GM19193 (cell line): Measurements from ENCODE around the gene SLC13A4.

ENCODE experiments used
- POLR2A ChIP-seq: IDR thresholded peaks from 4 replicates; pipeline ENCODE4 v1.6.1; 2011; ENCODE audit not compliant: insufficient read depth, insufficient read length; ENCODE audit errors: extremely low read depth

Gene SLC13A4

DNA sequence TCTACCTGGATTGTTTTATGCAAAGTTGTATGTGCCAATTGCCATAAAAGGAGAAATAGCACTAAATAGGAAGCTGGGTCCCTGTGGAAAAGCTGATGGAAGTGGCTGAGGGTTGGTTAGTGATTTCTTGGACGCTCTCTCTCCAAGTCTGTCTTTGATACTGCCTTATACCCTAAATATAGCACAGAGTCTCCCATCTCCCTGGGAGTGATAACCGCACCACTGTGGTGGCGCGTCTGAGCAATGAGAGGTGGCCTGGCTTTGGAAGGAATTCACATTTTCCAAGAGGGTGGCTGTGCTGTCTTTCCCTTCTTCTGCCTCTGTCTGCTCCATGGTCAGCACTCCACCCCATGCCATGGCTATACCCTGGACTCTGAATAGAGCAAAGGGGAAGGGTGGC is 34.4 kb downstream of the SLC13A4 start:
- TF ChIP-seq POLR2A = no peak

DNA sequence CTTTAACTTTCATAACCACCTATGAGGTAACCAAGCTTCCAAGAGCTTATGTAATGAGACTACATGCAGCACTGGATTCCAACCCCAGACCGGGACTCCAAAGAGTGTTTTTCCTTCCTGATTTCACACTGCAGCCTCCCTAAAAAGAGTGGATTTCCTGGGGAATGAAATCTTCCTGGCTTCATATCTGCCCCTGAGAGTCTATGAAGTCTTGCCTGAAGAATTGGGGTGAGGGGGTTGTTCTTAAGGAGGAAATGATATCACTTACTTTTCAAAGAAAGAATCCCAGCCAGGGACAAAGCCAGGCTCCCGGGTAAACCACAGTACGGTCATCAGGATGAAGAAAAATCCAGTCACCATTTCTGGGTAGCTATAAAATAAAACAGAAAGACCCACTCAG is 35.9 kb downstream of the SLC13A4 start:
- TF ChIP-seq POLR2A = no peak

DNA sequence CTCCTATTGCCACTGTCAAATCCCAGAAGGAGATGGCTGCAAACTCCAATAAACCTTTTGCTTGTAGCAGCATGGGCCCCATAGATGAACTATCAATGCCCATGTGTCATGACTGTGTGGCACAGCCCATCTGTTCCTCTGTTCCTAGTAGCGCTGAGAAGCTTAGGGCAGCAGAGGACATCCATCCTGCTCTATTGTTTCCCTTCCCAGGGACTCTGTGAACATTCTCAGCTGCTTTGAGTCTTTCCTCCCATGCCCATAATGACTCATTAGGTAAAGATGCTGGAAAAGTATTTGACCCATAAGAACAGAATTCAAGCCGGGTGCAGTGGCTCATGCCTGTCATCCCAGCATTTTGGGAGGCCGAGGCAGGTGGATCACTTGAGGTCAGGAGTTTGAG is 37.4 kb downstream of the SLC13A4 start:
- TF ChIP-seq POLR2A = no peak

DNA sequence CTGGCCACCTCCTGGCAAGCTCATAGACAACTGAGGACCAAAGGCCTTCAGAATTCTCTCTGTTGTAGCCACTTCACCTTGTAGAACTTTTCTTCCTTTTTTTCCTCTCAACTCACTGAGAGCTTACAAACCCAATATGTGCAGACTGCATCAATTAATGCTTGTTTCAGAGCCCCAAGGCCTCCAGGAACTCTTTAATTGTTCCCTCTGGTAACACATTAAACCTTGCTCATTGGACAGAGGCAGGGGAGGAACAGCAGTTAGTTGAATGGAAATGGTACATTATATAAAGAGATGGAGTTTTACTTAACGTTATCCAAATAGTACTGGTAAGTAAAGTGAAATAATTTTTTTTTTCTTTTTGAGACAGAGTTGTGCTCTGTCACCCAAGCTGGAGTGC is 40.5 kb downstream of the SLC13A4 start:
- no peak for TF ChIP-seq POLR2A

DNA sequence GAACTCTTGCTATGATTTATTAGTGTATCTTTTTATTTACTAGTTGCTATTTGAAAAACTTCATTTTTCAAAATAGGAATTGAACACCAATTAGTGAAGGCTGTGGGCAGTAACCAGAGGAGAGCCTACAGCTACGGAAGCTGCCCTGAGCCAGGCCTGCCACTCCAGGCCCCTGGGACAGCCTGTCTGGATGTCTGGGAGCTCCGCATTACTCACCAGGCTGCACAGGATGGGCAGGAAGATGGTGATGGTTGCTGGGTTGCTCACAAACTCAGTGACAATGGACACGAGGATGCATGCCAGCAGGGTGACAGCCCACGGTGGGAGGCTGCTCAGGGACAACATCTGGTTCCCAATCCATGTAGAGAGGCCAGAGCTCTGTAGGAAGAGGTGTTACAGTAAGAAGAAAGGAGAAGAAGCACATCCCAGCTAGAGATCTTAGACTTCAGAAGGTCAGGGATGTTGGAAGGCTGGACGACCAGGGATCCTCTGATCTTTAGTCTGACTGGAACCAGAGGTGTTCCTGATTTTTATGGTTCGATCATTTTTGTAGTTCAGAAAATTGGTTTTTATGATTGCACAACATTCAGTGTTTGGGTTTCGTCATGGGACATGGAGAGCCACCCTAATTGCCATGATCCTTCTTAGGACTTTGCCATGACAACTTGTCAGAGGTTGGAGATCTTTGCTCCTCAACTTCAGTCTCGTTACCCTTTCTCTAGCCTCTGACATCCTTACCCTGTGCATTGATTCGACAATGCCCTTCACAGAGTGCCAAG is 42.5 kb downstream of the SLC13A4 start:
- TF ChIP-seq POLR2A = no peak

- no peak for TF ChIP-seq POLR2A
Observed at GRCh38 chr7:135684699-135685098, 43.3 kb downstream of the SLC13A4 start.

DNA sequence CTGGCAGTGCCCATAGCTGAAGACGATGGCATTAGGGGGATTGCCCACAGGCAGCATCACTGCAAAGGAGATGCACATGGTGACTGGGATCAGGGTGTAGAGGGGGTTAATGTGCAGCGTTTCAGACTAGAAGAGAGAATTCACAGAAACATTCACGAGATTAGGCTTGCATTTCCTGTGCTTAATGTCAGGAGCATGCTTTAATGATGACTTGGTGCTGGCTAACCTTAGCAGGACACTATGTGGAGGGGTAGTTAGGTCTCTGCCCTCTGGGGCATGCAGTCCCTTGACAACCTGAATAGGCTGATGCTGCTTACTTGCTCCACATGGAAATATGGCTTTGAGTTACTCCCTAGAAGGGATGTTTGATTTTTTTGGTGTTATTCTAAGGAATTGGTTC is 43.9 kb downstream of the SLC13A4 start:
- no peak for TF ChIP-seq POLR2A

DNA sequence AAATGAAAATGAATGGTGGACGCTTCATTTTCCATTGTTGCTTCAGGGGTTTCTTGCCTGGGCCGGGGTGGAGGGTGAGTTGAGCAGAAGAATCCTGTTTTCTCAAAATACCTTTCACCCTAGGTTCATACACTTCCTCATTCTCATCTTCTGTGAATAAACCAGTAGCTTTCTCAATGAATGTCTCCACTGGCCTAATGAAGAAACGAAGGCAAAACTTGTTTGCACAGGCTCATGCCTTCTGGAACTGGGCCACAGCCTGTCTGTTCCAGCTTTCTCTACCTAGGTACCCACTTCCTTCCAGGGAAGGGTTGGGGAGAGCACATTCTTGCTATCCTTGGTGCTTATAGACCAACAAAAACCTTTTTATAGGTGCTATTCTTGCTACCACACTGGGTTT is 44.4 kb downstream of the SLC13A4 start:
- no peak for TF ChIP-seq POLR2A

DNA sequence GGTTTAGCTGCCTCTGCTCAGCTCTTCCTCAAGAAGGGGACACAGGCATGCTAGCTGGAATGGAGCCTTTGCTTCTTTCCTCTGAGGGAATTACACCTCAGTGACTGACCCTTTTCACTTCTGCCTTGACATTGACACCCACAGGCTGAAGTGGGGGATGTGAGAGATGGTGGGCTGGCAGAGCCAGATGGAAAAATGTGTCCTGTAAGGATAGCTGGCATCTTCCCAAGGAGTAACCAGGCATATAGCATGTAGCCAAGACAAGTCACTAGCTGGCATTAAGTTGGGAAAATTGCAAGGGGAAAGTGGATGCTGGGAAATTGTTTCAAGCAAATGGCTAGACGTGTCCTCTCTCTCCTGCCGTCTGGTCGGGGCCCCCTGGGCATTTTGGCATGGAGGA is 45.8 kb downstream of the SLC13A4 start:
- no peak for TF ChIP-seq POLR2A

DNA sequence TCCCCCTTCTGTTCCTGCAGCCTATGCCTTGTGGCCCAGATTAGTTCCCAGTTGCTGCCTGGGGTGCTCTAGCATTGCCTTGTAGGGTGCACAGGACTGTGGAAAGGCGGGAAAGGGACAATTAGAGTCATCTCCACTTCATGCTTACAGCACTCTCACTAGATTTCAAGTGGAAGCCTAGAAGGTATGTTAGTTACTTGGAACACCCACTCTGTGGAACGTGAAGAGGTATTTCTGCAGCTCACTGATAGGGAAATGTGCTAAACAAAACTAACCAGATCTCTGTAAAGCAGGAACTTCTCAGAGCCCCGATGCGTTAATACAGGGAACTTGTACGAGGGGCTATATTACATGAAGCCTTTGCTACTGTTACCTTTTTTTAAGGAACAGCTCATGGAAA is 46.2 kb downstream of the SLC13A4 start:
- no peak for TF ChIP-seq POLR2A

GRCh38 chr7:135678612-135679575 is 49.1 kb downstream of the SLC13A4 start:
- TF ChIP-seq POLR2A = no peak

DNA sequence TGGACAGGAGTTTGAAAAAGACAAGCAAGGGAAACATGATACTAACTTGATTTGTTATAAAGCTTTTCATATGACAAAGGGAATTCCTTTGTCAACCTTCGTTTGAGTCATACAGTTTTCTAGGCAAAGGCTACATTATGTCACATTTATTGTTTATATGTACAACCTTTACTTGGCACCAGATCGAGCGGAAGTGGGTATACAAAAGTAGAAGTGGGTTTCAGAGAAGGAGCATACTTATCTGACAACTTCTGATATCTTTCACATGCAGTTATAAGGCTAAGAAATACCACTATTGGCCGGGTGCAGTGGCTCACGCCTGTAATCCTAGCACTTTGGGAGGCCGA is 54.7 kb downstream of the SLC13A4 start:
- TF ChIP-seq POLR2A = no peak

DNA sequence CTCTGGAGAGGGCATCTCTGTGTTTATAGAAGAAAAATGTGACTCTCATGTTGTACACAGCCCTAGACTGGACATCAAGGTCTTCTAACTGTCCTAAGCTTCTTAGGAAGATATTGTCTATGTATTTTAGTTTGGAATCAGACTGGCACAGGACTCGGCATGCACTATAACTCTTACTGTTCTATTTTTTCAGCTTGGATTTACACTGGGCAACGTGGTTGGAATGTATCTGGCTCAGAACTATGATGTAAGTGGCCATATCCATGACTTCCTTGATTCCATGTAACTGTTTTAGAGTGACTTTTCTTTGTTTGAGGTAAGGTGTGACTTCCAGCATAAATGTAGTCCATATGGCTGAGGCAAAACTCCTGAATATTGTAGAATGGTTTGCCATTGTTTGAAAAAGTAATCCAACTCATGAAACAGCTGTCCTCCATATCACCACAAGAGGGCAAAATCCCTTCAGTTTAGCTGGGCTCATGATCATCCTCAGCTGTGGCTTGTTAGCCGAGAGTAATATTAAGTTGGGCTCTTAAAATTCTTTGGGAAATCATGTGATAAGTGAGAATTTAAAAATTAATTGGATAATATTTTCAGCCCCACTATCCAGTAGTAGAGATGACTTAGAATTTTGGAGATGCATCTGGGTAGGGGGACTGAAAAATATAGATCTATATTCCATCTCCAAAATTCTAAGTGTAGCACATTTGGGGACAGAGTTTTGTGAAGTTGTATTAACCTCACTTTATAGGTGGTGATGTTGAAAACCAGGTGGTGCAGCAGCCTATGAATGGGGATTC is 55.2 kb downstream of the SLC13A4 start:
- TF ChIP-seq POLR2A = no peak

DNA sequence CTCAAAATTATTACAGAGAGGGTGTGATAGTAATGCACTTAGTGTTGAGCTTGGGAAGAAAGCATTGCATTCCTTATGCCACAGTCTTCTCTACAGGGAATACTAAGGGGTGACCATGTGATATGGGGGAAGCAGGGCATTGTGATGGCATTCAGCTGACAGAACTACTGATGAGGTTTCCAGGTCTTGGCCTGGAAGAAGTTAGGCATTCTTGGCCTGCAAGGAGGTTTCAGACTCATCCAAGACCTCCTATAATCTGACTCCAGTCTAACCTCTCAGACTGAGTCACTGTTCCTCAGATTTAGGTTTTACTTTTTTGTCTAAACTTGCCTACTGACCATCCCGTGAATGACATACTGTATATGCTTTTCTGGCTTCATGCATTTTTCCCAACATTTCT is 57.8 kb downstream of the SLC13A4 start:
- no peak for TF ChIP-seq POLR2A

- TF ChIP-seq POLR2A = no peak
Observed at GRCh38 chr7:135669774-135670173, 58.2 kb downstream of the SLC13A4 start.
